CD4-positive, alpha-beta T cell treated with Interleukin-21 for 1 hour (primary cell): ENCODE data around the gene MAP3K6.
"Not testable (repeated sequence)": the region's sequence is repeated elsewhere in the genome, so short reads cannot be mapped to it uniquely, and the experiment has no call there.

Source experiments
- DNase-seq: peaks from one replicate; pipeline ENCODE4 v3.0.0-alpha.2; 2020

The MAP3K6 gene, protein sequence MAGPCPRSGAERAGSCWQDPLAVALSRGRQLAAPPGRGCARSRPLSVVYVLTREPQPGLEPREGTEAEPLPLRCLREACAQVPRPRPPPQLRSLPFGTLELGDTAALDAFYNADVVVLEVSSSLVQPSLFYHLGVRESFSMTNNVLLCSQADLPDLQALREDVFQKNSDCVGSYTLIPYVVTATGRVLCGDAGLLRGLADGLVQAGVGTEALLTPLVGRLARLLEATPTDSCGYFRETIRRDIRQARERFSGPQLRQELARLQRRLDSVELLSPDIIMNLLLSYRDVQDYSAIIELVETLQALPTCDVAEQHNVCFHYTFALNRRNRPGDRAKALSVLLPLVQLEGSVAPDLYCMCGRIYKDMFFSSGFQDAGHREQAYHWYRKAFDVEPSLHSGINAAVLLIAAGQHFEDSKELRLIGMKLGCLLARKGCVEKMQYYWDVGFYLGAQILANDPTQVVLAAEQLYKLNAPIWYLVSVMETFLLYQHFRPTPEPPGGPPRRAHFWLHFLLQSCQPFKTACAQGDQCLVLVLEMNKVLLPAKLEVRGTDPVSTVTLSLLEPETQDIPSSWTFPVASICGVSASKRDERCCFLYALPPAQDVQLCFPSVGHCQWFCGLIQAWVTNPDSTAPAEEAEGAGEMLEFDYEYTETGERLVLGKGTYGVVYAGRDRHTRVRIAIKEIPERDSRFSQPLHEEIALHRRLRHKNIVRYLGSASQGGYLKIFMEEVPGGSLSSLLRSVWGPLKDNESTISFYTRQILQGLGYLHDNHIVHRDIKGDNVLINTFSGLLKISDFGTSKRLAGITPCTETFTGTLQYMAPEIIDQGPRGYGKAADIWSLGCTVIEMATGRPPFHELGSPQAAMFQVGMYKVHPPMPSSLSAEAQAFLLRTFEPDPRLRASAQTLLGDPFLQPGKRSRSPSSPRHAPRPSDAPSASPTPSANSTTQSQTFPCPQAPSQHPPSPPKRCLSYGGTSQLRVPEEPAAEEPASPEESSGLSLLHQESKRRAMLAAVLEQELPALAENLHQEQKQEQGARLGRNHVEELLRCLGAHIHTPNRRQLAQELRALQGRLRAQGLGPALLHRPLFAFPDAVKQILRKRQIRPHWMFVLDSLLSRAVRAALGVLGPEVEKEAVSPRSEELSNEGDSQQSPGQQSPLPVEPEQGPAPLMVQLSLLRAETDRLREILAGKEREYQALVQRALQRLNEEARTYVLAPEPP (N-terminal part only)

DNA sequence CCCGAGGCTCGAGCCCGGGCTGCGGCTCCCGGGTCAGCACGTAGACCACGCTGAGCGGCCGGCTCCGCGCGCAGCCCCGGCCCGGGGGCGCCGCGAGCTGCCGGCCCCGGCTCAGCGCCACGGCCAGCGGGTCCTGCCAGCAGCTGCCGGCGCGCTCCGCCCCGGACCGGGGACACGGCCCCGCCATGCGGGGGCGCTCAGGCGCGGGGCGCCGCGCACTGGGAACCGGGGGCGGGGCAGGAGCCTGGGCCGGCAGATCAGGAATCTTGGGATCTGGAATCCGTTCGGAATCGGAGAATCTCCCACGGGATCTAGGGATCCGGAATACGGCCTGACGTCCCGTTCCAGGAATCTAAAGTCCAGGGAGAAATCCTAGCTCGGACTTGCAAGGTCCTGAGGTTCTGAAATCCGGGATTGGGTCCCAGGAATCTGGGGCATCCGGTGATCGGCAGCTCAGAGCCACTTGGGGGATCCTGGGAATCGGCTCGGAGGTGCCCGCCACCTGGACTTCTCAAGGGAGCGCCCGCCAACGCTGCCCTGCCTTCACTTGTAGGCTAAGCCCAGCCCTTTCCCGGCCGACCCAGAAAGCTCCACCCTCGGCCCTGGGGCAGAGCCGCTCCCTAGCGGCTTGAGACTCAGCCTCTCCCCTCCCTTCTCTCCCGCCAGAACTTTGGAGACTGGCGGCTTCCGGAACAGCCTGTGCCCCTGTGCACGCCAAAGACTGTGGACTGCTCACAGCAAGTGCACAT, at the start of gene MAP3K6:
TSS of gene MAP3K6 (minus strand) at position 551 of the 749 bp plus-strand sequence. CDS start at position 187, 364 bp downstream.
- DNase-seq = peak; percentile 38

DNA sequence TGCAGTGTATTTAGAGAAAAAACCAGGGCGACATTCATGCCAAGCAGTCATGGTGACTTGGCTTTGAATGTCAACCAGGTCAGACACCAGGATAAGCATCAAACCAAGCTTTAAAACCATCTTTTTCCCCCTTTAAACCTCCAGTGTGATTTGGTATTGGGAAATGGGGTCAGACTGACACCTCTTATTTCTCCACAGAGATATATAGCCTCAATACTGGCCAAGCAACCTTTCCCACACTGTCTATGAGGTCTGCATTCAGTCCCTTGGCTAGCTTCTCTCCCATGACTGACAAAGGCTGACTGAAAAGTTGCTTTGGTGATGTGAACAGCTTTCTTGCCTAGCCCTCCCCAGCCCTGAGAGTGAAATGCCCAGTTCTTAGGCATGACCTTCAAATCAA, 47.3 kb upstream of the MAP3K6 start:
- DNase-seq = no peak

DNA sequence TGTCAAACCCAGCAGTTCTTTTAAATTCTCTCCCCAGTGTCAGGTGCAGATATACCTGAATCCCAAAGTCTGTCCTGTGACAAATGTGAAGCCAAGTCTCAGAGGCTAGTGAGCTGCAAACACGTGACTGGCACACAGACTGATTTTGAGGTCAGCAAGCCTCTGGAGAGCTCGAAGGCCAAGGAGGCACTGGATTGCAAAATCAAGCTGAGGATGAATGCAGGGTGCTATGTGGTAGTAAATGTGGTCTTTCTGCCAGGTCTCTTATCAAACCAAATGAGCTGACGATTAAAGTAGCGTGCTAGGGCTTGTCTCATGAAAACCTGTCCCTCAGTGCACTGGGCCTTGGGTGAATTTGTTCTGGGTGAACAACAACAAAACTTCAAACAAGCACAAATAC, 46.2 kb upstream of the MAP3K6 start:
- no peak for DNase-seq

DNA sequence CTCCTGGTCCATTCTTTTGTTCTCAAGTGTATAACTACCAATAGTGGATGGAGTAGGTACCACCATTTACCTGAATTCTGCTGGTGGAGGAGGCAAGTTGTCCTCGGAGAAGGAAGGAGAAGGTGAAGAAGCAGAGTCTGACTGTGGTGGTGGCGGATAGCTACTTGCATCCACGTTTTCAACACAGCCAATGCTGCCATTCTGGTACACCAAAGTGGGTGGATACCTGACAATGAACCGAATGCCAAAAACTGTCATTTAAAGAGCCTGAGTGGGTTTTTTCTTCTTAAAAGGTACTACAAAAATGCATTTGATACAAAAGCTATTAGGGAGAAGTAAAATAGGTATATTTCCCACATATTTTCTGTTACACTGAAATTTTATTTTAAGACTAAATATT, 45.7 kb upstream of the MAP3K6 start:
- no peak for DNase-seq

DNA sequence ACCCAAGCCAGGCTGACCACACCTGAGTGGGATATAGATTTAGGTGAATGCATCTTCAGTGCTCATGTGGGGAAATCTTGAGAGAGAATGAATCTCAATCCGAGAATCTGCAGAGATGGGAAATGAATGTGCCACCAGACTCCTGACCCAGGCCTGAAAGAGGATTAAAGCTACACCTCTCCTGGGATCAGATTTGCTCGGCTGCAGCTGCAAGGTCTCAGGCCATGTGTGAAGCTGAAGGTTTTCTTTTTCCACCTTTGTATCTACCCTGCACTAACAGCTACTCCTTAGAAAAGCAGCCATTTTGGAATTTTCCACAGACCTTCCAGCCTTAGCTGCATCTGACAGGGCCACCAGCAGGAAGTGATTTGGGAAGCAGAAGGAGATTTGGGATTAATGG, 43.9 kb upstream of the MAP3K6 start:
- DNase-seq = no peak

DNA sequence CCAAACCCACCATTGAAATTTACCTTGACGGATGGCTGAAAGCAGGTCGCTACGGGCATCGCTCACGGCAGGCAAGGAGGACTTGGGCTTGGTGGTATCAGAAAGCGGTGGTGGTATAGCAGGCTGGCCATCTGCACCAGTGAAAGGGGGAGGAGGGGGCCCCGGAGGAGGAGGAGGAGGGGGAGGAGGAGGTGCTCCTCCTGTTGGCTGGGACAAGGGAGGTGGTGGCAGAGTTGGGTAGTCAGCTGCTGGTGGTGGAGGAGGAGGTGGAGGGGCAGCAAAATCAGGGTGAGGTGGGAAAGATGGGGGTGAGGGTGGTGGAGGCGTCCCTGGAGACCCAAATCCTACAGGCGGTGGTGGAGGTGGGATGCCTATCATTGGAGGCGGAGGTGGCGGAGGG, 42.9 kb upstream of the MAP3K6 start:
- DNase-seq = no peak

DNA sequence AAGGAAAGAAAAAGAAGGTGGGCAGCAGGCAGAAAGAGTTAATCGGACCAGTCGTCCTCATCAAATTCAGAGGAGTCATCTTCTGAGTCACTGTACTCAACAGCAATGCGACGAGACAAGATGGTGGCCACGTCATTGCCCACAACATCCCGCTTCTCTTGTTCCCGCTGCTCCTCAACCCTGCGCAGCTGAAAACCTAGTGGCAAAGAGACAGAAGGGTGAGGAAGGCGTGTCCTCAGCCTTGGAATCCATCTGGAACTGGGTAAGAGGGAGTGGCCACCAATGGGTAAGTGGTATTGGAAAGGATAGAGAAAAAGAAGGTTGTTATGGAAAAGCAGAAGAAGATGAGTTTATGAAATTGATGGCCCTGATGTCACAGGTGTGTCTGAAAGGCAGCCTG, 41.4 kb upstream of the MAP3K6 start:
- DNase-seq = no peak

DNA sequence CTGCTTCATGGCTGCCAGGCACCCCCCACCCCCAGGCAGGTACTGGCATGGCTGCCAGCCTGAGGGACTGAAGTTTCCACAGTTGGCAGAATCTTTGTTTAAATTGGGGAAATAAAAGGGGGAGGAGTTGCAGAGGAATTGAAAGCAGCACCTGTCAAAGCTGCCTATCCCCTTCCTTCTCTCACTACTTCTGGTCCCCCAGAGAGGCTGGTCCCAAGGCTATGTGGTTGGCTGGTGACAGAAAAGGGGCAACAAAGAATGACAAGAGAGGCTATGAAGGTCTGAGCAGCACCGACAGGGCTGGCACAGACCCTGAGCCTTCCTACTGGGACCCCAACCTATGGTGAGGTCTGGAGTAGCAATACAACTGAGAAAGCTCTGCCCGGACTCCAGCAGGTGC, 40.0 kb upstream of the MAP3K6 start:
- not testable (repeated sequence) for DNase-seq

DNA sequence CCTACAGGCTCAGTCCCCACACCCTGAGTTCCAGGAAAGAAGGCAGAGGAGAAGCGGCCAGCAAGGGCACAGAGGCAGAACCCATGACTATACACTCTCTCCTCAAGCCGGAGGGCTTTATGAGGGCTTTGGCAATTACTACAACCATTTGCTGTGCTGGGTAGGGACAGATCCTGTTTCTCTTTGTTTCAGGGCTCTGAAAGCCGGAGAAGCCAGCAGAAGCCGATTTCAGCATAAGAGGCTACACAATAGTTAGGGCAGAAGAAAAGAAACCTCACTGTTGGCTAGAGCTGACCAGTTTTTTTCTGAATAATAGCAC, 39.6 kb upstream of the MAP3K6 start:
- DNase-seq = no peak

DNA sequence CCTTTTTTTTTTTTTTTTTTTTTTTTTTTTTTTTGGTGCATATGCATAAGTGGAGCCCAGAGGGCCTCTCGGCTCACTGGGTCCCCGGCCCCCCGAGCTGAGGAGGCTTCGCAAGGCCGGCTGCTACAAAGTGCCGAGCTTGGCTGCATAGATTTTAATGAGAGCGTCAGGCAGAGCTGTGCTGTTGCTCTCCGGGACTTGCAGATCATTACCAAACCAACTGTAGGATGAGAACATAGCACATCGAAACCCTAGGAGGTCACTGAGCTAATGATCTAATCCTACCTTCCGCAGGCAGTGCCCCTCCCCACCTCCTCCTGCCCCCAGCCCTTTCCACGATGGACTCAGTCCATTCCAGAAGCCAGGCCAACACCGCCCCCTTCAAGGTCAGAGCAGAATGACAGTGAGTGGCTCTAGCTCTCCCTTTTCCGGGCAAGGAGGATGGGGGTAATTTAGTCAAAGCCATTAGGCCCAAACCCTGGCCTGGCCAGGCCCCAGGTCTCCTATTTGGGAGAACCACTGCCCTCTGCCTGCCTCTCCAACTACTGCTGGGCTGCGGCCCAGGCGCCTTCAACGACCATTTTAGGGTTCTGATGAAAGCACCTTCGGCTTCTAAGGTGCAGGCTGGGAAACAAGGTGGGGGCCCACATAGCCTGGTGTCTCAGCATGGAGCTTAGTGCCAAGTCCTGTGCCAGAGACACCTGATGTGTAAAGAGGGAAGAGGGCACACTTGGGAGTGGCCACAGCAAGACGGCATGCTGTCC, 39.0 kb upstream of the MAP3K6 start:
- DNase-seq = not testable (repeated sequence)

DNA sequence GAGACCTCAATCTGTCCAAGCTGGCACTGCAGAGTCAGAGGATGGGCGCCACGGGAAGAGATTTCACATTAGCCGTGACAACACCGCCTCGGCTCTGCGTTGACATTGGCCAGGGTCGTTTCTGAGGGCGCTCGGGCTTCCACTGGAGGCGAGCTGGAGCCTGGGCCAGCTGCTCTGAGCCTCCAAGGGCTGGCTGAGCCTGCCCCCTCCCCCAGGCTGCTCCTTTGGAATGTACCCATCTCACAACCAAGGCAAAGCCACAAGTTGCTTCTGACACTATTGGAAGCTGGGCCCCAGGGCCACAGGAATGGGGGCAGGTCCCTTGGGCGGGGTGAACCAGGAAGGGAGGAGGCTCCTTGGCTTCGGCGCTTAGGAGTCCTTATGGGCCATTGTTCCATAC, 38.3 kb upstream of the MAP3K6 start:
- DNase-seq = no peak

DNA sequence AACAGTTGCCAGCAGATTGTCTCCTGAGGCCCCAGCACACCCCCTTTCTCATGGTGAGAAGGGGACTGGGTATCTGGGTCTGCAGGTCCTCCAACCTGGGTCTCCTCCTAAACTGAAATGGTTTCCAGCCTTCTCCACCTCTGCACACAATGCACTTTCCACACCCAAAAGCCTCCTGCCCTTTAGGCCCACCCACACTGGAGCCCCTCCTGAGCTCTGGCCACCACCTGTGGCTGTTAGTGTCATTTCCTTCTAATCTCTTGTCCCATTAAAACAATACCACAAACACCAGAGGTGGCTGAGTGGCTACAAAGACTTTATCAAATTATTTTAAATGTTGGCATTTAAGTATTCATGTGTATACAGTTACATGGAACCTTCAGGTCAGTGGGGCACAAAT, 37.2 kb upstream of the MAP3K6 start:
- no peak for DNase-seq

DNA sequence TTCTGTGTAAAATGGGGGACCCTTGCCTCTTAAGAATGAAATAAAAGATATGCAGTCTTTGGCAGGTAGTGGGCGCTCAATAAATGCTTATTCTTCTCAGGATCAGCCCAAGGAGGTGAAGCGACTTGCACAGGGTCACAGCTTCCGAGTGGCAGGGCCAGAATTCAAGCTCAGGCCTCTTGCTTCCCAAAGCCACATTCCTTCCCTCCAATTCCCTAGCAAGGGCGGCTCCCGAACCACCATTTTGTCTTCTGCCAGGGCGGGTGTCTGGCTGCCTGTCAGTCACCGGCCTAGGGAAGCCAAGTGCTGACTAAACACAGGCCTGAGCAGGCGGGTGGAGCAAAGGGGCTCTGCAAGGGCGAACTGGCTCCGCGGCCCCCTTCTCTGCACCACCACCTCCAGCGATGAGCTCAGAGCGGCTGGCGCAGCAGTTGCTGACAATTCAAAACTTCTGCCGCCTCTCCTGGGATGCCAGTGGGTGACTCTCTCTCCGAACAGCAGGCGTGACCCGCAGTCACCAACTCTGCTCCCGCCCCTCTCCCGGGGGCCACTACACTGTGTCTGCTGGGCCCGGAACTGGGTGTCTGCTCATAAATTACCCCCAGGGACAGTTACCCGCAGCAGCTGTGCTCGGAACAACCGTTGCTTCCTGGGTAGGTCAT, 36.4 kb upstream of the MAP3K6 start:
- peak; percentile 22 for DNase-seq

DNA sequence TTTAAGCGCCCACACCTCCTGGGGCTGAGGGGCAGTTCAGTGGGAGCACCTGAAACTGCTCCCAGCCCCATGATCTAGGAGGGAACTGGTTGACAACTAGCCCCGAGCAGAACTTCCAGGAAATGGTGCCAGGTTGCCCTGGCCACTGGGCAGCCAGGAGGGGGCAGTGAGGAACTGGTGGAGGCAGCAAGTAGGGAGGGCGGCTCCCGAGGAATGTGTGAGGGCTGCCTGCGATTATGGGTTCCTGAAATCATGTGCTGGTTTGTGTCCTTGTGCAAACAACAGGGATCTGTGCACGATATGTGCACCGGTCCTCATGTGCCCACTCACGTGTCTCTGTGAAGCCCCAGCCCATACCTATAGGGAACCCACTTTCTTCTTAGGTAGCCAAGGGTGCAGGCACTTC, 35.6 kb upstream of the MAP3K6 start:
- DNase-seq = peak; percentile 16

DNA sequence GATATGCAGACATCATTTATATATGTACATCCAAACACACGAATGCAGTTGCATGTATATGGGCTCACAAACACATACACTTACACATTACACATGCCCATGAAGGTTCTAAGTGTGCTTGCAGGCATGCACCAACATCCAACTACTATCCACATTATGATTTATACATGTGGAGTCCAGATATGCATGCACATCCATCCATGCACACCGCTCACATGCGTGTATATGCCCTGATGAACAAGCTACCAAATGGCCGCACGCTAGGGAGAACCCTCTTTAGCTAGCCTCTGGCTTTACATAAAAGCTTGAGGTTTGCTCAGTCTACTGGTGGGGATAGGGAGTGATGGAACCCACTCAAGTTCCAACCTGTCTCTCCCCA, 34.2 kb upstream of the MAP3K6 start:
- no peak for DNase-seq

DNA sequence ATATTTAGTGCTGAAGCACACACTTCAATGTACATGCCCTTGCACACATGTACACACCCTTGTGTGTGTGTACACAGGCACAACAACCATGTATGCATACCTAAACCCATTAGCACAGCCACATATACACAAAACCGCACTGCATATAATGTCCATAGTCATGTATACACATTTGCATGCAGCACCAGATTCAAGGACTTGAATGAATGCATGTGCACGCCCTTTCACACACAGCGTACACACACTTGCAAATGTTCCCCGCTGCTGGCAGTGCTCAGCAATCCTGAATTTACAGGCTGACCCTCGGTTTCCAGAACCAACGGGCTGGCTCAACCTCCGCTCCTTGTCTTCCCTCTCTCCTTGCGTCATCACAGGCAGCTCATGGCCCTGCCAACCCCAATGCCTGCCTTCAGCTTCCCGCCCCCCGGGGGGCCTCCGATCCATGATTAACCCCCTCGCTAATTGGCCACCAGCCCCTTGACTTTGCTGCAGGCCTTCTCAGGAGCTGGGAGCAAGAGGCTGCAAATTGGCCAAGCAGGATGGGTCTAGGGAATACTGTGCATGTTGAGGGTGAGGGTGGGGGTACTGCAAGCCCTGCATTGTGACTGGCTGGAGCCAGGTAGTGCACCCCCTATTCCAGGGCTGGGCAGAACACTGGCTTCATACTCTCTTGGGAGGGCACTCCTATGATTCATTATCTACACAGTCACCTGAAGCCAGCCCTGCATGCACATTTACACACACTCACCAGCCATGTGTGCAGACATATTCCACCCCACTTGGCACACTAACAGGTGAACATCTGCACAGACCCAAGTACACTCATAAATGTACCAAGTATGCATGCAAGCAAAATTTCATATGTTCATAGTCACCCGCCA, 33.6 kb upstream of the MAP3K6 start:
- DNase-seq = no peak

DNA sequence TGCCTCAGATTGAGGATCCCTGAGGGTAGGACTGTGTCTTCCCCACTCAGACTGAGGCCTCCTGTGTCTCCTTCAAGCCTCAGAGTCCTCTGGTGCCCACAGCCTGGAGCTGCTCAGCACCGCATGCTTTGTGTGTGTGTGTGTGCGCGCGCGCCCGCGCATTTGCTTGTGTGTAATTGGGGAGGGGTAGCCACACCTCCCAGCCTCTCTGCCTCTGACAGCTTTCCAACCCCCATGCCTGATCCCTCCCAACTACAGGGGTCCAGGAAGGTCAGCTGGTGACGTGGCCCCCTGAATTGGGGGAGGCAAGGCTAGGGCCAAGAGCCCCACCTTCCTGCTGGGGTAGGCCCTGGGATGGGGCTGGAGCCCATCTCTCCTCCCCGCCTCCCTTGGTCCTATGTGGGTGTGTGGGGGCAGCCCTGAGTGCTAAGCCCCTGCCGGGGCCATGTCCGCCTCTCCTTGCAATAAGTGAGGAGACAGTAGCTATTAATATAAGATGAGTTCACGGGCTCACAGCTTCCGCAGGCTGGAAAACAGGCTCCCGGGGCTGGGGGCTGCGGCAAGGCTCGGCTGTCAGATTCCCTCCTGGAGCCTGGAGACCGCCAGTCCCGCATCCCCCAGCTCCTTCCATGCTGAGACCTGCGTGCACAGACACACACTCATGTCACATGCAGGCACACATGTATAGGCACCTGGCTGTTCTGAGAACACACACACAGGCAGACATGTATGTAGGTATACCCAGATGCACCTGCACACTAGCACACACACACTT, 32.7 kb upstream of the MAP3K6 start:
- no peak for DNase-seq

DNA sequence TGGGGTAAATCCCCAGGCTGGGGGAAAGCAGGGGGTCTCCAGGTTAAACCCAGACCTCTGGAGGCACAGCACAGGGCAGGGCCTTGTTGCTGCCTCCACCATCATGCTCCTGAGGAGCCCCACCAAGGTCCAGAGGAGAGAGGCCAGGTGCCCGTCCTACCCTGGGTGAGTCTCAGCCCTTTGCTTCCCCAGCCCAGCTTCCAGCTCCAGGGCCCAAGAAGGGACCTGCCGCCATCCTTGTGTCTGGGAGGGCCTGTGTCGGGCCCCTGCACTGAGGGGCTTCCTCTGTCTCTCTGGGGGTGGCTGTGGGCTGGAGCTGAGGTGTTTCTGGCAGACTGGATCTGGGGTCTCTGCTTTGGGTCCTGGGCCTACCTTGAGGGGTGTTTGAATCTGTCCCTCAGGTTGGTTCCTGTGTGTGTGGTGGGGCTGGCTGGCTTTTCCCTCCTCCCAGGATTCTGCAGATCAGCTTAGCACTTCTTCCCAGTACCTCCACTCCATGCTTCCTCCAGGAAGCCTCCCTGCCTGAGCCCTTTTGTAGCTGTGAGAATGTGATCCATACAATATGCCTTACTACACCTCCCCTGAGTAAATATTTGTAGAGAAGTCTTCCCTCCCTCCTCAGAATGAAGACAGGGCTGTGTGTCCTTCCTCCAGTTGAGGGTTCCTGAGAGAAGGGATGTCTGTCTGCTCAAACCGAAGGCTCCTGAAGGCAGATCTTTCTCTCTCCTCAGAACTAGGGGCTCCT, 31.8 kb upstream of the MAP3K6 start:
- DNase-seq = no peak

DNA sequence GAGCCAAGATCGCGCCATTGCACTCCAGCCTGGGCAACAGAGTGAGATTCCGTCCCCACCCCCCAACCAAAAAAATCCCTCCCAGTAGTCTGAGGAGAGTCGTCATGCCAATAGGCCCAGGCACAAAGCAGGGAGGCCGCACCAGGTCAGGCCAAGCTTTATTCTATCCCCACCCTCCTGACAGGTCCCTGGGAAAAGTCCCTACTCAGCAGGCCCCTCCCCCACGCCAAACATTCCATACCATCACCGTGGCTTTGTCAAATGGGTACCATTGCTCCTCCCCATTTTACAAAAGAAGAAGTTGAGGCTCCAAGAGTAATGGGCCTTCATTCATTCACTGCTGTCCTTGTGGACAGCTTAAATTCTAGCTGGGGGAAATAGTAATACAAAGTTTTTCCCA, 31.0 kb upstream of the MAP3K6 start:
- DNase-seq = no peak
